Inflammatory macrophage treated with lipopolysaccharide for 4 hours (primary cell): Measurements from ENCODE around the gene FRMPD4.

Experiments used
- DNase-seq: peaks from one replicate; pipeline ENCODE4 v3.0.0-alpha.2; 2020

Gene FRMPD4

GRCh38 chrX:12374286-12374685, 236.0 kb downstream of the FRMPD4 start:
- DNase-seq: no peak

GRCh38 chrX:12378253-12378652, 240.0 kb downstream of the FRMPD4 start:
- no peak for DNase-seq

GRCh38 chrX:12378706-12379105, 240.4 kb downstream of the FRMPD4 start:
- DNase-seq: no peak

GRCh38 chrX:12379671-12380070, 241.4 kb downstream of the FRMPD4 start:
- DNase-seq: no peak

GRCh38 chrX:12383196-12383595, 244.9 kb downstream of the FRMPD4 start:
- no peak for DNase-seq

- DNase-seq: no peak
These were observed 252.0 kb downstream of the FRMPD4 start for GRCh38 chrX:12390301-12390700.

- DNase-seq: no peak
These were observed 258.3 kb downstream of the FRMPD4 start for GRCh38 chrX:12396584-12396983.

- DNase-seq: no peak
These were observed 261.9 kb downstream of the FRMPD4 start for GRCh38 chrX:12400218-12400617.

GRCh38 chrX:12401252-12401651, 263.0 kb downstream of the FRMPD4 start:
- no peak for DNase-seq

- no peak for DNase-seq
These were observed 265.3 kb downstream of the FRMPD4 start for GRCh38 chrX:12403474-12404082.

GRCh38 chrX:12405306-12405705, 267.0 kb downstream of the FRMPD4 start:
- no peak for DNase-seq

GRCh38 chrX:12410523-12410922, 272.2 kb downstream of the FRMPD4 start:
- no peak for DNase-seq

- no peak for DNase-seq
These were observed 273.6 kb downstream of the FRMPD4 start for GRCh38 chrX:12411831-12412230.

- no peak for DNase-seq
These were observed 274.3 kb downstream of the FRMPD4 start for GRCh38 chrX:12412561-12412960.

- DNase-seq: no peak
These were observed 281.3 kb downstream of the FRMPD4 start for GRCh38 chrX:12419591-12419990.

GRCh38 chrX:12421918-12422317, 283.6 kb downstream of the FRMPD4 start:
- no peak for DNase-seq

GRCh38 chrX:12423346-12423745, 285.1 kb downstream of the FRMPD4 start:
- no peak for DNase-seq

GRCh38 chrX:12425496-12425895, 287.2 kb downstream of the FRMPD4 start:
- no peak for DNase-seq

- no peak for DNase-seq
These were observed 288.1 kb downstream of the FRMPD4 start for GRCh38 chrX:12426420-12426819.

- no peak for DNase-seq
These were observed 296.2 kb downstream of the FRMPD4 start for GRCh38 chrX:12434493-12434892.

GRCh38 chrX:12439416-12439815, 301.1 kb downstream of the FRMPD4 start:
- no peak for DNase-seq

- no peak for DNase-seq
These were observed 302.0 kb downstream of the FRMPD4 start for GRCh38 chrX:12440246-12440645.

- no peak for DNase-seq
These were observed 303.3 kb downstream of the FRMPD4 start for GRCh38 chrX:12441381-12442128.

GRCh38 chrX:12443534-12444098, 305.3 kb downstream of the FRMPD4 start:
- no peak for DNase-seq
